K562 (cell line): ENCODE results near the gene ZBTB20. TPM values are rescaled to one million over a fixed set of nuclear protein-coding genes. Genes with fewer than 3 reads are reported as not detected.

ENCODE experiments used
- ATAC-seq: fragments of 200-7000 bp; cut with Tn5 transposase; 3 replicates; pipeline ENCODE4 v1.9.1; 2020; ENCODE audit warnings: moderate library complexity
- BruUV-seq: library from RNA; stranded (reverse); fragments of 400-500 nt; replicated peaks from 2 replicates; lab custom pipeline; 2021; lab: Mats Ljungman, UMichigan
- CTCF ChIA-PET: fragments of 300-600 bp; formaldehyde crosslinking; extraction: SDS; loops from one replicate; lab custom pipeline; 2021; ENCODE audit warnings: low intra/inter-chr PET ratio; lab: Yijun Ruan, JAX
- POLR2A ChIA-PET: fragments of 300-600, 350-650 bp; sonication (Branson Sonifier 250); formaldehyde crosslinking; extraction: SDS; loops from one replicate; lab custom pipeline; 2021; ENCODE audit warnings: antibody characterized with exemption, inconsistent platforms; lab: Yijun Ruan, JAX
- DNase-seq, 4 experiments: peaks; one replicate each; pipeline versions ENCODE4 v3.0.0 to v3.0.0-alpha.2; 2011 to 2018; ENCODE audit warnings: low spot score in 3 of 4, mixed read lengths in 3 of 4; ENCODE audit errors: extremely low read depth in 1 of 4
- FAIRE-seq: peaks from 2 replicates; lab custom pipeline; 2011; peaks lifted over from hg19 to GRCh38; lab: Jason Lieb, UNC
- H2AFZ ChIP-seq: 2 replicates; pipeline ENCODE4 v1.6.0; 2011; ENCODE audit warnings: low read depth, low read length, control low read depth, inconsistent platforms
- H3K27ac ChIP-seq: fragments of 200-600 bp; 3 replicates; pipeline ENCODE4 v1.8.0; 2011; ENCODE audit warnings: low read depth, mild to moderate bottlenecking, control low read depth, inconsistent platforms, low read length, moderate library complexity, mixed read lengths; ENCODE audit errors: extremely low read depth
- H3K27me3 ChIP-seq, 2 experiments: fragments of 300-600 bp in 1 of 2; 2 replicates in 1 of 2; 3 replicates in 1 of 2; pipeline versions ENCODE4 v1.6.0 to v1.8.0; 2011; ENCODE audit warnings: inconsistent platforms in 2 of 2, low read length in 2 of 2, mild to moderate bottlenecking in 1 of 2, mixed read lengths in 1 of 2, moderate library complexity in 1 of 2; ENCODE audit not compliant: control insufficient read depth in 2 of 2, insufficient read depth in 2 of 2
- H3K36me3 ChIP-seq: fragments of 300-600 bp; 3 replicates; pipeline ENCODE4 v1.8.0; 2011; ENCODE audit warnings: mild to moderate bottlenecking, low read length, inconsistent platforms; ENCODE audit not compliant: control insufficient read depth, insufficient read depth
- H3K4me1 ChIP-seq, 2 experiments: fragments of 200-600 bp in 1 of 2; replicated peaks in 1 of 2; 2 replicates in 1 of 2; 3 replicates in 1 of 2; pipeline versions ENCODE4 v1.5.1 to v1.8.0; 2011; ENCODE audit warnings: inconsistent platforms in 2 of 2, low read length in 2 of 2, mild to moderate bottlenecking in 1 of 2, mixed read lengths in 1 of 2, moderate library complexity in 1 of 2; ENCODE audit not compliant: control insufficient read depth in 2 of 2, insufficient read depth in 2 of 2
- H3K4me2 ChIP-seq: 2 replicates; pipeline ENCODE4 v1.6.1; 2011; ENCODE audit warnings: low read length, control low read depth, inconsistent platforms, mixed read lengths; ENCODE audit not compliant: insufficient read depth
- H3K4me3 ChIP-seq: fragments of 200-600 bp; sonication (generic), shearing (Covaris generic); 2 replicates; pipeline ENCODE4 v1.5.1; 2016; ENCODE audit warnings: control low read depth, inconsistent platforms
- H3K79me2 ChIP-seq: fragments of 200-600 bp; 3 replicates; pipeline ENCODE4 v1.8.0; 2011; ENCODE audit warnings: low read length, inconsistent platforms; ENCODE audit not compliant: control insufficient read depth, insufficient read depth
- H3K9ac ChIP-seq, 2 experiments: 2 replicates each; pipeline versions ENCODE4 v1.6.0 to v1.6.1; 2011; ENCODE audit warnings: low read depth in 2 of 2, low read length in 2 of 2, control low read depth in 1 of 2, inconsistent platforms in 1 of 2, mild to moderate bottlenecking in 1 of 2, mixed read lengths in 1 of 2; ENCODE audit not compliant: insufficient read depth in 1 of 2
- H3K9me1 ChIP-seq: one replicate; pipeline ENCODE4 v1.6.0; 2011; ENCODE audit warnings: inconsistent platforms, mild to moderate bottlenecking, low read length, moderate library complexity; ENCODE audit not compliant: control insufficient read depth, insufficient read depth
- H3K9me3 ChIP-seq: replicated peaks from 2 replicates; pipeline ENCODE4 v1.5.1; 2011; ENCODE audit warnings: low read depth, low read length, inconsistent platforms; ENCODE audit not compliant: control insufficient read depth, insufficient read depth
- H4K20me1 ChIP-seq: replicated peaks from 2 replicates; pipeline ENCODE4 v1.6.1; 2011; ENCODE audit warnings: low read length, inconsistent platforms, mixed read lengths; ENCODE audit not compliant: control insufficient read depth, insufficient read depth
- ARID4B ChIP-seq: sonication (generic); formaldehyde crosslinking; IDR thresholded peaks from 2 replicates; pipeline ENCODE4 v1.8.0; 2022; ENCODE audit warnings: mild to moderate bottlenecking, missing genetic modification reagents
- CBFB ChIP-seq: sonication (generic); formaldehyde crosslinking; IDR thresholded peaks from 2 replicates; pipeline ENCODE4 v1.4.0; 2020; ENCODE audit warnings: mild to moderate bottlenecking, missing genetic modification reagents
- ESRRB ChIP-seq: fragments of 250-450 bp; sonication (Bioruptor Pico); IDR thresholded peaks from 2 replicates; pipeline ENCODE4 v1.5.0; 2020; ENCODE audit warnings: mild to moderate bottlenecking, moderate library complexity, borderline replicate concordance
- KDM2B ChIP-seq: fragments of 250-450 bp; sonication (Bioruptor Pico); IDR thresholded peaks from 2 replicates; pipeline ENCODE4 v1.8.0; 2021; ENCODE audit warnings: mild to moderate bottlenecking, moderate library complexity
- NCOA6 ChIP-seq: fragments of 450-650 bp; IDR thresholded peaks from 2 replicates; pipeline ENCODE4 v1.6.1; 2017; ENCODE audit warnings: mild to moderate bottlenecking
- RBM15 ChIP-seq: fragments of 200-400 bp; formaldehyde crosslinking; IDR thresholded peaks from 2 replicates; pipeline ENCODE4 v1.6.1; 2018; ENCODE audit warnings: mild to moderate bottlenecking, low read length, moderate library complexity; ENCODE audit not compliant: insufficient read depth
- SRF ChIP-seq, 2 experiments: fragments of 250-450, 450-650 bp in 1 of 2; sonication (Bioruptor Pico) in 1 of 2; sonication (generic) in 1 of 2; formaldehyde crosslinking; IDR thresholded peaks; 2 replicates each; pipeline versions ENCODE4 v1.5.0 to v1.5.1; 2020 to 2022; ENCODE audit warnings: mild to moderate bottlenecking in 1 of 2, missing genetic modification reagents in 1 of 2
- ZNF121 ChIP-seq: sonication (generic); formaldehyde crosslinking; conservative IDR thresholded peaks from 2 replicates; pipeline ENCODE4 v1.8.0; 2022; ENCODE audit warnings: missing genetic modification reagents
- ZNF280B ChIP-seq: fragments of 250-450 bp; sonication (Bioruptor Pico); IDR thresholded peaks from 2 replicates; pipeline ENCODE4 v1.5.1; 2021; ENCODE audit warnings: mild to moderate bottlenecking
- ZNF561 ChIP-seq: fragments of 450-650 bp; formaldehyde crosslinking; conservative IDR thresholded peaks from 2 replicates; pipeline ENCODE4 v1.4.0; 2020; ENCODE audit warnings: mild to moderate bottlenecking, moderate library complexity
- ZNF764 ChIP-seq: fragments of 250-450 bp; sonication (Bioruptor Pico); IDR thresholded peaks from 2 replicates; pipeline ENCODE4 v1.4.0; 2020; ENCODE audit warnings: low read depth, mild to moderate bottlenecking, moderate library complexity
- WGBS: fragments of 100-300 bp; shearing (Covaris generic); methylation state at CpG from one replicate; pipeline ENCODE4 v1.1.6; 2016; ENCODE audit warnings: low coverage, mixed read lengths; ENCODE audit not compliant: insufficient coverage; ENCODE audit errors: missing lambda C conversion rate; 5-methylcytosine and 5-hydroxymethylcytosine counted together
- in situ Hi-C: fragments of 300-500 bp; cut with MboI; formaldehyde crosslinking; loops from 4 replicates; pipeline ENCODE4 v1.15.0; 2018; ENCODE audit warnings: inconsistent platforms, mixed read lengths
- intact Hi-C: fragments of 100-400 bp; cut with micrococcal nuclease; formaldehyde crosslinking; loops from 2 replicates; pipeline ENCODE4 v1.14.2; 2022
- polyA plus RNA-seq, 8 experiments: library from polyadenylated mRNA; depleted of rRNA in 4 of 8; stranded (reverse) in 5 of 8; unstranded in 3 of 8; fragments of >200 nt; fragmentation: Nextera tagmentation in 2 of 8; fragmentation: Illumina TruSeq in 1 of 8; extraction: Ambion mirVana in 2 of 8; extraction: Trizol in 1 of 8; gene quantifications; 2 replicates each; pipeline versions ENCODE4 v1.2.1 to v1.2.3, GENCODE V29; 2011 to 2014; ENCODE audit warnings: inconsistent platforms in 1 of 8, missing spikeins in 1 of 8
- total RNA-seq, 7 experiments: library from RNA; depleted of rRNA in 6 of 7; stranded (reverse); fragments of >200 nt in 6 of 7; fragmentation: Illumina TruSeq in 2 of 7; extraction: Trizol in 2 of 7; gene quantifications; 2 replicates each; pipeline versions ENCODE4 v1.2.1 to v1.2.3, GENCODE V29; 2011 to 2021; ENCODE audit warnings: low replicate concordance in 1 of 7

ZBTB20 gene
- total and polyA plus RNA-seq, 9 of the 15 experiments (the other 6 are each of a cell fraction or from before 2014, with no cell fraction given), result 0.17 to 1.7 (median 0.45) TPM

- no peak for TF ChIP-seq ZNF280B
- TF ChIP-seq SRF (CRISPR knock-in tag; IDR thresholded peaks at IDR 0.05), result no peak
- TF ChIP-seq ZNF121 (CRISPR knock-in tag), result no peak
- TF ChIP-seq ZNF764 (CRISPR knock-in tag), result no peak
- TF ChIP-seq, all 486 proteins: peak for 0
Measured at GRCh38 chr3:114714957-114715460, 432.1 kb downstream of the ZBTB20 start (continued).

GRCh38 chr3:114714237-114714636 is 432.9 kb downstream of the ZBTB20 start:
- ATAC-seq (no peak), FAIRE-seq (no peak), DNase-seq (no peak)
- Histone ChIP-seq H2AFZ (no peak overlapping the region), H3K27me3 (no peaks in the 10 kb centered on the region), H3K9me1 (no peaks in the 10 kb centered on the region), H4K20me1 (no peaks in the 10 kb centered on the region), H3K27ac (no peak overlapping the region), H3K79me2 (no peaks in the 10 kb centered on the region), H3K4me3 (no peak overlapping the region), H3K4me1 (no peaks in the 10 kb centered on the region), H3K9me3 (no peaks in the 10 kb centered on the region), H3K4me2 (no peak overlapping the region), H3K36me3 (no peaks in the 10 kb centered on the region), H3K9ac (no peak overlapping the region)
- CTCF ChIA-PET, result no interaction called here
- in situ Hi-C loops, result no loop called here
- no TSS peak for BruUV-seq
- POLR2A ChIA-PET, result no interaction called here
- WGBS, result 0% methylated on average over 2 of the region's 2 CpGs
- intact Hi-C loops, result no loop called here
- TF ChIP-seq ZNF561 (CRISPR knock-in tag), result no peak
- no peak for TF ChIP-seq CBFB (CRISPR knock-in tag)
- TF ChIP-seq ESRRB (CRISPR knock-in tag), result no peak
- TF ChIP-seq NCOA6, result no peak
- no peak for TF ChIP-seq RBM15
- no peak for TF ChIP-seq ARID4B (CRISPR knock-in tag)
- no peak for TF ChIP-seq KDM2B (CRISPR knock-in tag)
